Hepatocyte (in vitro differentiated cells): Measurements from ENCODE around the gene ZBTB20.

Experiments used
- CTCF ChIP-seq: fragments of 200-600 bp; sonication (generic); IDR thresholded peaks from 2 replicates; pipeline ENCODE4 v1.5.1; 2016; ENCODE audit warnings: antibody characterized with exemption, mild to moderate bottlenecking; ENCODE audit not compliant: poor library complexity
- EZH2 ChIP-seq: fragments of 200-600 bp; sonication (generic); IDR thresholded peaks from 2 replicates; pipeline ENCODE4 v1.6.1; 2016; ENCODE audit warnings: antibody characterized with exemption, mild to moderate bottlenecking, borderline replicate concordance

GRCh38 chr3:114566767-114567166, 580.3 kb downstream of the ZBTB20 start:
- TF ChIP-seq CTCF (no peak), EZH2 (no peak)
